Loucy (cell line): ENCODE data around the gene SELENOI.

Experiments used
- EZH2phosphoT487 ChIP-seq: fragments of 200-600 bp; IDR thresholded peaks from 2 replicates; pipeline ENCODE4 v1.6.1; 2018; ENCODE audit warnings: antibody characterized with exemption, mild to moderate bottlenecking, moderate library complexity, borderline replicate concordance
- TF ChIP-seq, protein P1 (sequence below): fragments of 200-600 bp; sonication (generic); conservative IDR thresholded peaks from 2 replicates; pipeline ENCODE4 v1.5.1; 2014; ENCODE audit warnings: mild to moderate bottlenecking, antibody characterized with exemption, low read length

DNA sequence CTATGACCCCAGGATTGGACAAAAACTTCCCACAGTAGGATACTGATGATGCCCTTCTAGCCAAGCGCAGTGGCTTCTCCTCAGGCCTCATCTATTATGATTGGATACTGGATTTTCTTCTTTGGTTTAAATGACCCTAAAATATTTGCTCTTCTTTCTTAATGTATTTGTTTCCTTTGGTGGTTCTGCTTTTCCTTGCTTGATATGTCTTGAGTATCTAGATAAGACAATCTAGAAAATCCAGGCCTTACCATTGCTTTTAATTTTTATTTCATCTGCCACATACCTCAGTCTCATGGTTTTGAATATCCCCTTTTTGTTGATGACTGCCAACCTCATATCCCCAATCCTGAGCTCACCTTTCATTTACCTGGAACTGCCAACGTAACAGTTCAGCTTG lies 96.4 kb downstream of the SELENOI start:
- TF ChIP-seq, protein P1, sequence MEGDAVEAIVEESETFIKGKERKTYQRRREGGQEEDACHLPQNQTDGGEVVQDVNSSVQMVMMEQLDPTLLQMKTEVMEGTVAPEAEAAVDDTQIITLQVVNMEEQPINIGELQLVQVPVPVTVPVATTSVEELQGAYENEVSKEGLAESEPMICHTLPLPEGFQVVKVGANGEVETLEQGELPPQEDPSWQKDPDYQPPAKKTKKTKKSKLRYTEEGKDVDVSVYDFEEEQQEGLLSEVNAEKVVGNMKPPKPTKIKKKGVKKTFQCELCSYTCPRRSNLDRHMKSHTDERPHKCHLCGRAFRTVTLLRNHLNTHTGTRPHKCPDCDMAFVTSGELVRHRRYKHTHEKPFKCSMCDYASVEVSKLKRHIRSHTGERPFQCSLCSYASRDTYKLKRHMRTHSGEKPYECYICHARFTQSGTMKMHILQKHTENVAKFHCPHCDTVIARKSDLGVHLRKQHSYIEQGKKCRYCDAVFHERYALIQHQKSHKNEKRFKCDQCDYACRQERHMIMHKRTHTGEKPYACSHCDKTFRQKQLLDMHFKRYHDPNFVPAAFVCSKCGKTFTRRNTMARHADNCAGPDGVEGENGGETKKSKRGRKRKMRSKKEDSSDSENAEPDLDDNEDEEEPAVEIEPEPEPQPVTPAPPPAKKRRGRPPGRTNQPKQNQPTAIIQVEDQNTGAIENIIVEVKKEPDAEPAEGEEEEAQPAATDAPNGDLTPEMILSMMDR = no peak
- no peak for TF ChIP-seq EZH2phosphoT487
